GM23338 (cell line): ENCODE data around the gene EPHA5.
A peak's percentile ranks its signal among the peaks of the same experiment; 100 is the strongest.

Experiments used
- CREB1 ChIP-seq: fragments of 250-450 bp; sonication (Bioruptor Pico); IDR thresholded peaks from 2 replicates; pipeline ENCODE4 v1.5.0; 2020; ENCODE audit warnings: low read depth, mild to moderate bottlenecking, moderate library complexity
- CTCF ChIP-seq, 2 experiments: fragments of 200-600 bp in 1 of 2; sonication (generic) in 1 of 2; conservative IDR thresholded peaks; 2 replicates each; pipeline versions ENCODE4 v1.5.1 to v1.6.1; 2016 to 2017; ENCODE audit warnings: antibody characterized with exemption in 2 of 2, low read depth in 2 of 2, mild to moderate bottlenecking in 2 of 2, moderate library complexity in 1 of 2
- EZH2 ChIP-seq: fragments of 200-600 bp; sonication (generic); IDR thresholded peaks from one replicate; pipeline ENCODE4 v1.8.0; 2017; ENCODE audit warnings: antibody characterized with exemption, mild to moderate bottlenecking, low read depth; ENCODE audit not compliant: unreplicated experiment
- EZH2phosphoT487 ChIP-seq: fragments of 200-600 bp; sonication (generic); IDR thresholded peaks from one replicate; pipeline ENCODE4 v1.8.1; 2018; ENCODE audit warnings: antibody characterized with exemption; ENCODE audit not compliant: unreplicated experiment
- JUNB ChIP-seq: IDR thresholded peaks from one replicate; pipeline ENCODE4 v1.6.1; 2016; ENCODE audit warnings: antibody characterized with exemption; ENCODE audit not compliant: unreplicated experiment
- POLR2AphosphoS5 ChIP-seq: IDR thresholded peaks from 2 replicates; pipeline ENCODE4 v1.6.1; 2016; ENCODE audit warnings: antibody characterized with exemption, low read depth
- REST ChIP-seq: IDR thresholded peaks from one replicate; pipeline ENCODE4 v1.6.1; 2018; ENCODE audit warnings: antibody characterized with exemption; ENCODE audit not compliant: unreplicated experiment
- STAT1 ChIP-seq: IDR thresholded peaks from one replicate; pipeline ENCODE4 v1.6.1; 2016; ENCODE audit warnings: antibody characterized with exemption; ENCODE audit not compliant: unreplicated experiment
- ZNF462 ChIP-seq: fragments of 250-450 bp; sonication (Bioruptor Pico); IDR thresholded peaks from 2 replicates; pipeline ENCODE4 v1.5.0; 2020; ENCODE audit warnings: mild to moderate bottlenecking, moderate library complexity

DNA sequence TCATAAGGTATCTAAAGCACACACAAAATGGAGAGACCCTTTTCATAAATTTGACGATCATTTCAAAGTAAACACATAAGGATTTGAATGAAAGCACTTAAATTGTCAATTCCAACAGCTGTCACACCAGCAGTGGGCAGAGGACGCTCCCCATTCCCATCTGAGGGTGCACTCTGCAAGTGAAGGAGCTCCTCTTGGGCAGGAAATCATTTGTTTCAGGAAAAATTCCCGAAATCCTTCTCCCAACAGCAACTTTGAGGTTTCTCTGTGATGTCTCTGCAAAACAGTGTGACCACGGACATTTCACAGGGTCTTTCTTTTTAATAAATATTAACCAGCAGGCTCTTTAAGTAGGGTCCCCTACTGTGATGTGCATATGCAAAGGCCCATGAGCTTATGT is 111.0 kb downstream of the EPHA5 start:
- TF ChIP-seq REST (no peak), POLR2AphosphoS5 (no peak), CTCF (conservative IDR thresholded peaks at IDR 0.05; ENCODE audit: low read depth in 2 of 2) (0 out of 4 replicates have a peak, but pooled peaks of 1 of the 2 experiments have one; percentile 3), CREB1 (CRISPR knock-in tag) (no peak), EZH2phosphoT487 (no peak), EZH2 (no peak), JUNB (no peak), STAT1 (no peak), ZNF462 (CRISPR knock-in tag) (no peak)
